ENCODE measurements around the gene URB1.

- no peak for TF ChIP-seq TP53 (CRISPR knock-in tag; IDR thresholded peaks at IDR 0.05)
- no peak for TF ChIP-seq FOSL2 (IDR thresholded peaks at IDR 0.05)
- no peak for TF ChIP-seq FOSL2 (CRISPR knock-in tag; IDR thresholded peaks at IDR 0.05)
- no peak for TF ChIP-seq CTCF (IDR thresholded peaks at IDR 0.05)
- TF ChIP-seq RFX5 (IDR thresholded peaks at IDR 0.05): no peak
- TF ChIP-seq NPAS2 (CRISPR knock-in tag; IDR thresholded peaks at IDR 0.05; ENCODE audit: borderline replicate concordance): no peak
- no peak for TF ChIP-seq KDM1A (IDR thresholded peaks at IDR 0.05; ENCODE audit: low read depth)
- no peak for TF ChIP-seq BHLHE40 (IDR thresholded peaks at IDR 0.05; ENCODE audit: low read depth, low read length)
- no peak for TF ChIP-seq POLR2A (IDR thresholded peaks at IDR 0.05; ENCODE audit: low read length)
- no peak for TF ChIP-seq CEBPB (IDR thresholded peaks at IDR 0.05)
These were observed 84.1 kb downstream of the URB1 start for GRCh38 chr21:32308696-32309095.

Data from A549 (cell line).